Vagina (tissue), 2 donors: ENCODE results near the gene ADGRG7. TPM values are rescaled to one million over a fixed set of nuclear protein-coding genes. Genes with fewer than 3 reads are reported as not detected.

Experiments
- DNase-seq, 2 donors: peaks; one replicate each; pipeline ENCODE4 v3.0.0-alpha.2; 2017; ENCODE audit errors: extremely low spot score in 2 of 2
- H3K27ac ChIP-seq: fragments of 200-600 bp; sonication (generic); one replicate; pipeline ENCODE4 v1.5.1; 2019
- H3K27me3 ChIP-seq: fragments of 200-600 bp; sonication (generic); one replicate; pipeline ENCODE4 v1.5.1; 2019
- H3K36me3 ChIP-seq, 2 donors: fragments of 200-600 bp; sonication (generic); one replicate each; pipeline ENCODE4 v1.5.1; 2017 to 2019
- H3K4me1 ChIP-seq: fragments of 200-600 bp; sonication (generic); one replicate; pipeline ENCODE4 v1.5.1; 2019
- H3K4me3 ChIP-seq, 2 donors: fragments of 200-600 bp; sonication (generic); 1 replicate in 1 of 2; 2 replicates in 1 of 2; pipeline ENCODE4 v1.5.1; 2016 to 2019
- H3K9me3 ChIP-seq: fragments of 200-600 bp; sonication (generic); one replicate; pipeline ENCODE4 v1.5.1; 2019
- CTCF ChIP-seq, 3 experiments: fragments of 450-650 bp in 2 of 3; fragments of 200-600 bp in 1 of 3; sonication (generic) in 1 of 3; IDR thresholded peaks; one replicate each; pipeline ENCODE4 v1.5.1; 2017 to 2019; ENCODE audit warnings: antibody characterized with exemption in 3 of 3, mild to moderate bottlenecking in 2 of 3, moderate library complexity in 2 of 3
- POLR2A ChIP-seq, 2 donors: fragments of 450-650 bp; IDR thresholded peaks; one replicate each; pipeline ENCODE4 v1.6.1; 2017; ENCODE audit warnings: antibody characterized with exemption in 2 of 2, mild to moderate bottlenecking in 2 of 2, moderate library complexity in 2 of 2
- POLR2AphosphoS5 ChIP-seq, 2 donors: sonication (generic); formaldehyde crosslinking; IDR thresholded peaks; one replicate each; pipeline ENCODE4 v1.9.0; 2017; ENCODE audit warnings: antibody characterized with exemption in 2 of 2, mild to moderate bottlenecking in 2 of 2, low read depth in 1 of 2; ENCODE audit not compliant: insufficient read depth in 1 of 2
- intact Hi-C: fragments of 100-400 bp; cut with DNase I; formaldehyde crosslinking; loops from one replicate; pipeline ENCODE4 v1.15.1; 2023
- total RNA-seq: library from RNA; depleted of rRNA; stranded (reverse); fragments of >200 nt; gene quantifications from one replicate; pipeline ENCODE4 v1.2.3, GENCODE V29; 2016

Gene ADGRG7
- total RNA-seq, 1 donor from 2014 or later = not detected

GRCh38 chr3:100703865-100704264, 94.5 kb downstream of the ADGRG7 start:
- Histone ChIP-seq H3K4me1 (peaks cover 4% of the 10 kb centered on the region), H3K4me3 (no peak overlapping the region), H3K9me3 (no peaks in the 10 kb centered on the region), H3K27me3 (no peaks in the 10 kb centered on the region), H3K27ac (no peak overlapping the region), H3K36me3 (no peaks in the 10 kb centered on the region)
- no peak for TF ChIP-seq POLR2AphosphoS5 (IDR thresholded peaks at IDR 0.05; ENCODE audit: insufficient read depth in 1 of 2, low read depth in 1 of 2)
- no peak for TF ChIP-seq CTCF (IDR thresholded peaks at IDR 0.05)
- intact Hi-C loops = no loop called here
- DNase-seq = no peak

- Histone ChIP-seq H3K4me1 (peaks cover 18% of the 10 kb centered on the region), H3K9me3 (no peaks in the 10 kb centered on the region), H3K27ac (no peak overlapping the region), H3K27me3 (no peaks in the 10 kb centered on the region), H3K36me3 (no peaks in the 10 kb centered on the region), H3K4me3 (no peak overlapping the region)
- intact Hi-C loops = no loop called here
- DNase-seq = no peak
- TF ChIP-seq CTCF (IDR thresholded peaks at IDR 0.05) (no peak), POLR2AphosphoS5 (IDR thresholded peaks at IDR 0.05; ENCODE audit: insufficient read depth in 1 of 2, low read depth in 1 of 2) (peak in 1 of 2 donors; percentile 8)
Observed at GRCh38 chr3:100706365-100706764, 97.0 kb downstream of the ADGRG7 start.

- Histone ChIP-seq H3K4me1 (peaks cover 37% of the 10 kb centered on the region), H3K27ac (peak overlapping the region; percentile 98), H3K4me3 (peak overlapping the region; percentile 74 to 85), H3K36me3 (no peaks in the 10 kb centered on the region), H3K9me3 (no peaks in the 10 kb centered on the region), H3K27me3 (no peaks in the 10 kb centered on the region)
- DNase-seq = no peak
- intact Hi-C loops = no loop called here
- no peak for TF ChIP-seq POLR2AphosphoS5 (IDR thresholded peaks at IDR 0.05; ENCODE audit: insufficient read depth in 1 of 2, low read depth in 1 of 2)
- TF ChIP-seq POLR2A (IDR thresholded peaks at IDR 0.05) = no peak
- TF ChIP-seq CTCF (IDR thresholded peaks at IDR 0.05) = no peak
Observed at GRCh38 chr3:100708644-100708988, 99.2 kb downstream of the ADGRG7 start.

GRCh38 chr3:100708989-100709841, 99.8 kb downstream of the ADGRG7 start, which contains the start of gene TFG:
Gene TFG (plus strand): TSS chr3:100709494. CDS start chr3:100713686, 4,192 bp downstream.
- DNase-seq = peak; percentile 99
- peak within 1 kb of the TSS; percentile 98 for H3K27ac ChIP-seq
- peaks cover 0 to 6% of the 10 kb centered on the region in 2 donors for H3K36me3 ChIP-seq
- no peaks in the 10 kb centered on the region for H3K9me3 ChIP-seq
- H3K4me3 ChIP-seq = peak within 1 kb of the TSS; percentile 74 to 85
- peaks cover 43% of the 10 kb centered on the region for H3K4me1 ChIP-seq
- H3K27me3 ChIP-seq = no peaks in the 10 kb centered on the region
- intact Hi-C loops = no loop called here
- TF ChIP-seq POLR2A (IDR thresholded peaks at IDR 0.05) = peak in 1 of 2 donors; percentile 52
- TF ChIP-seq CTCF (IDR thresholded peaks at IDR 0.05) = no peak
- TF ChIP-seq POLR2AphosphoS5 (IDR thresholded peaks at IDR 0.05; ENCODE audit: insufficient read depth in 1 of 2, low read depth in 1 of 2) = peak; percentile 93 to 99

- Histone ChIP-seq H3K27ac (peak overlapping the region; percentile 98), H3K27me3 (no peaks in the 10 kb centered on the region), H3K9me3 (no peaks in the 10 kb centered on the region), H3K4me3 (peak overlapping the region; percentile 74 to 85), H3K36me3 (peaks cover 0 to 9% of the 10 kb centered on the region in 2 donors), H3K4me1 (peaks cover 46% of the 10 kb centered on the region)
- intact Hi-C loops = no loop called here
- TF ChIP-seq CTCF (IDR thresholded peaks at IDR 0.05) (no peak), POLR2AphosphoS5 (IDR thresholded peaks at IDR 0.05; ENCODE audit: insufficient read depth in 1 of 2, low read depth in 1 of 2) (no peak), POLR2A (IDR thresholded peaks at IDR 0.05) (no peak)
- no peak for DNase-seq
Observed at GRCh38 chr3:100709842-100710260, 100.5 kb downstream of the ADGRG7 start.
